Gastrocnemius medialis (tissue), 4 donors: Measurements from ENCODE around the gene MTFP1. TPM values are rescaled to one million over a fixed set of nuclear protein-coding genes. Genes with fewer than 3 reads are reported as not detected.

Experiments
- ATAC-seq, 2 donors: fragments of 150-250 bp; one replicate each; pipeline ENCODE4 v1.9.1; 2016
- DNase-seq, 2 donors: peaks; one replicate each; pipeline ENCODE4 v3.0.0-alpha.2; 2019
- H3K27ac ChIP-seq, 4 donors: fragments of 200-600 bp; sonication (generic); 1 replicate in 1 of 4; 2 replicates in 3 of 4; pipeline ENCODE4 v1.5.1; 2016 to 2018; ENCODE audit warnings: mild to moderate bottlenecking in 2 of 4, moderate library complexity in 1 of 4
- H3K27me3 ChIP-seq, 3 donors: fragments of 200-600 bp; sonication (generic) in 2 of 3; 1 replicate in 1 of 3; 2 replicates in 2 of 3; pipeline versions ENCODE4 v1.5.1 to v1.6.0; 2016 to 2019; ENCODE audit warnings: mild to moderate bottlenecking in 1 of 3, moderate library complexity in 1 of 3
- H3K36me3 ChIP-seq, 2 donors: fragments of 200-600 bp; sonication (generic) in 1 of 2; one replicate each; pipeline ENCODE4 v1.5.1; 2017 to 2018
- H3K4me1 ChIP-seq, 2 donors: fragments of 200-600 bp; sonication (generic) in 1 of 2; one replicate each; pipeline ENCODE4 v1.5.1; 2016 to 2017; ENCODE audit warnings: mild to moderate bottlenecking in 2 of 2
- H3K4me3 ChIP-seq, 4 donors: fragments of 200-600 bp; sonication (generic) in 3 of 4; 1 replicate in 1 of 4; 2 replicates in 3 of 4; pipeline ENCODE4 v1.5.1; 2016 to 2019; ENCODE audit warnings: mild to moderate bottlenecking in 2 of 4
- H3K9me3 ChIP-seq, 3 donors: fragments of 200-600 bp; sonication (generic) in 2 of 3; 1 replicate in 1 of 3; 2 replicates in 2 of 3; pipeline ENCODE4 v1.5.1; 2016 to 2019
- CTCF ChIP-seq, 5 experiments: fragments of 450-650 bp in 3 of 5; fragments of 200-600 bp in 2 of 5; sonication (generic) in 2 of 5; IDR thresholded peaks in 4 of 5; conservative IDR thresholded peaks in 1 of 5; 1 replicate in 4 of 5; 2 replicates in 1 of 5; pipeline ENCODE4 v1.5.1; 2016 to 2019; ENCODE audit warnings: antibody characterized with exemption in 5 of 5, mild to moderate bottlenecking in 3 of 5, moderate library complexity in 3 of 5
- POLR2A ChIP-seq, 2 donors: fragments of 450-650 bp; IDR thresholded peaks; one replicate each; pipeline ENCODE4 v1.6.1; 2017; ENCODE audit warnings: antibody characterized with exemption in 2 of 2, mild to moderate bottlenecking in 2 of 2, moderate library complexity in 2 of 2
- in situ Hi-C, 4 donors: fragments of 200-750 bp; cut with MboI; loops; one replicate each; pipeline versions ENCODE4 v1.15.0 to v1.8.0; 2017; ENCODE audit warnings: low sequenced_read_pairs in 4 of 4
- intact Hi-C: fragments of 100-400 bp; cut with DNase I; formaldehyde crosslinking; loops from one replicate; pipeline ENCODE4 v1.15.1; 2023; ENCODE audit warnings: low total_unique reads
- total RNA-seq, 4 donors: library from RNA; depleted of rRNA; stranded (reverse); fragments of >200 nt; gene quantifications; one replicate each; pipeline versions ENCODE4 v1.1.0 to v1.2.3, GENCODE V29; 2016

The MTFP1 gene
- total RNA-seq, 4 donors from 2014 or later: 15.9 to 57.7 (median 44.5) TPM

- no peak for TF ChIP-seq CTCF (IDR thresholded peaks at IDR 0.05 in 4 of 5, conservative IDR thresholded peaks at IDR 0.05 in 1 of 5)
- no peak for TF ChIP-seq POLR2A (IDR thresholded peaks at IDR 0.05)
- Histone ChIP-seq H3K27me3 (no peaks in the 10 kb centered on the region), H3K36me3 (peaks cover 0 to 33% of the 10 kb centered on the region in 2 donors), H3K9me3 (no peaks in the 10 kb centered on the region), H3K4me1 (peaks cover 0 to 10% of the 10 kb centered on the region in 2 donors), H3K4me3 (no peak overlapping the region), H3K27ac (no peak overlapping the region)
- no peak for ATAC-seq
- DNase-seq: no peak
- in situ Hi-C loops: no loop called here
- intact Hi-C loops: no loop called here
These were observed 13.8 kb upstream of the MTFP1 start for GRCh38 chr22:30411780-30412179.

- ATAC-seq: no peak
- Histone ChIP-seq H3K9me3 (no peaks in the 10 kb centered on the region), H3K4me1 (peaks cover 0 to 10% of the 10 kb centered on the region in 2 donors), H3K27ac (no peak overlapping the region), H3K27me3 (no peaks in the 10 kb centered on the region), H3K36me3 (peaks cover 0 to 34% of the 10 kb centered on the region in 2 donors), H3K4me3 (no peak overlapping the region)
- intact Hi-C loops (no loop called here), in situ Hi-C loops (no loop called here)
- no peak for DNase-seq
- TF ChIP-seq CTCF (IDR thresholded peaks at IDR 0.05 in 4 of 5, conservative IDR thresholded peaks at IDR 0.05 in 1 of 5): no peak
- no peak for TF ChIP-seq POLR2A (IDR thresholded peaks at IDR 0.05)
These were observed 12.6 kb upstream of the MTFP1 start for GRCh38 chr22:30413001-30413400.

GRCh38 chr22:30413745-30414524, 11.6 kb upstream of the MTFP1 start:
- peaks cover 0 to 43% of the 10 kb centered on the region in 2 donors for H3K36me3 ChIP-seq
- no peak for DNase-seq
- intact Hi-C loops: no loop called here

GRCh38 chr22:30414525-30415047, 11.0 kb upstream of the MTFP1 start:
- H3K36me3 ChIP-seq: peaks cover 0 to 45% of the 10 kb centered on the region in 2 donors
- no peak for ATAC-seq
- in situ Hi-C loops: no loop called here

More at GRCh38 chr22:30413745-30414524, 11.6 kb upstream of the MTFP1 start:
- Histone ChIP-seq H3K9me3 (no peaks in the 10 kb centered on the region), H3K4me3 (no peak overlapping the region), H3K27me3 (no peaks in the 10 kb centered on the region), H3K27ac (no peak overlapping the region), H3K4me1 (peaks cover 0 to 2% of the 10 kb centered on the region in 2 donors)
- no peak for ATAC-seq
- in situ Hi-C loops: no loop called here
- TF ChIP-seq POLR2A (IDR thresholded peaks at IDR 0.05) (no peak), CTCF (IDR thresholded peaks at IDR 0.05 in 4 of 5, conservative IDR thresholded peaks at IDR 0.05 in 1 of 5) (no peak)

More at GRCh38 chr22:30414525-30415047, 11.0 kb upstream of the MTFP1 start:
- Histone ChIP-seq H3K4me3 (no peak overlapping the region), H3K27me3 (no peaks in the 10 kb centered on the region), H3K4me1 (no peaks in the 10 kb centered on the region), H3K27ac (no peak overlapping the region), H3K9me3 (no peaks in the 10 kb centered on the region)
- no peak for TF ChIP-seq POLR2A (IDR thresholded peaks at IDR 0.05)
- no peak for TF ChIP-seq CTCF (IDR thresholded peaks at IDR 0.05 in 4 of 5, conservative IDR thresholded peaks at IDR 0.05 in 1 of 5)
- DNase-seq: no peak
- intact Hi-C loops: no loop called here
